ENCODE results near the gene CHML.

The CHML gene

DNA sequence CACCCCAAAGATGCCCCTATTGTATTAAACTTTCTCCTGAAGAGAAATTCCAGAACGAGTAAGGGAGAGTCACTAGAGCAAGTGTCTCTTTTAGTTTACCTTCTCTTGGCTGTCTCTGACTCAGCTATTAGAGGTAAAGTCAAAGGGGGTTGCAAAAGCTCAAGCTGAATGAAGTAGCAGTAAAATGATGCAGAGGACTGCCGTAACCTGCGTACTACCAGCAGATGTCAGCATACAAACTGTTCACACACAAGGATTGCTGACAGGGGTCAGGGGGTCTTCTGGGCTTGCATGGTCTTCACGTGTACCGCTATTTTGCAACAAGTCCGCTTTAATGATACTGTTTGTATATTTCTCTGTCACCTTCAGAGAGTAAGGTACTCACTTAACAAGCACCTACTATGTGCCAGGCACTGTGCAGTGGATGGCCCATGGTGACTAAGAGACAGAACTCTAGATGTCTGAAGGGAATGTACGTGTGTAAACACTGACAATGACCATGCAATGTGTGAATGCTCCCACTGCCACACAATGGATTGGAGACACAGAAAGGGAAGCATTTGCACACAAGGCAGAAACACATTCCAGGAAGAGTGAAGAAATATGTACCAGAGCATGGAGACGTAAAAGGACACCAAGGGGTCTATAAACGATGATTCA, 34.9 kb downstream of the CHML start:
- Histone ChIP-seq H3K36me3 (ENCODE audit: low read length) (no peaks in the 10 kb centered on the region), H3K27me3 (ENCODE audit: low read length) (no peaks in the 10 kb centered on the region)

GRCh38 chr1:241603731-241604245, 36.4 kb downstream of the CHML start:
- Histone ChIP-seq H3K27me3 (ENCODE audit: low read length) (no peaks in the 10 kb centered on the region), H3F3A (ENCODE audit: insufficient read depth) (no peaks in the 10 kb centered on the region; the same call in 1 of the 2 replicates), H3K36me3 (ENCODE audit: low read length) (no peaks in the 10 kb centered on the region), H4K20me1 (ENCODE audit: low read depth, low read length) (no peaks in the 10 kb centered on the region), H3K4me2 (ENCODE audit: low read depth, low read length, poor library complexity, severe bottlenecking) (no peak overlapping the region), H3K4me3 (ENCODE audit: insufficient read depth, low read length, poor library complexity, severe bottlenecking) (no peak overlapping the region), H3K9me2 (replicated peaks; ENCODE audit: insufficient read depth, low read length) (no peaks in the 10 kb centered on the region), H3K27ac (ENCODE audit: low read depth, low read length) (no peak overlapping the region), H3K9me3 (ENCODE audit: insufficient read depth, low read length) (no peaks in the 10 kb centered on the region), H3K79me2 (ENCODE audit: insufficient read depth, low read length) (no peaks in the 10 kb centered on the region), H3K9ac (ENCODE audit: low read length) (no peak overlapping the region), H2AFZ (ENCODE audit: low read depth, low read length, severe bottlenecking) (no peak overlapping the region)
- TF ChIP-seq CTCF (IDR thresholded peaks at IDR 0.05; ENCODE audit: insufficient read depth, low read length, poor library complexity, severe bottlenecking) (no peak), EZH2phosphoT487 (conservative IDR thresholded peaks at IDR 0.05; ENCODE audit: low read length) (no peak)

More for the DNA sequence above, 34.9 kb downstream of the CHML start:
- H3K9me2 ChIP-seq (replicated peaks; ENCODE audit: insufficient read depth, low read length) = no peaks in the 10 kb centered on the region
- no peak overlapping the region for H3K27ac ChIP-seq (ENCODE audit: low read depth, low read length)
- H3K79me2 ChIP-seq (ENCODE audit: insufficient read depth, low read length) = no peaks in the 10 kb centered on the region
- H3K4me2 ChIP-seq (ENCODE audit: low read depth, low read length, poor library complexity, severe bottlenecking) = no peak overlapping the region
- H3F3A ChIP-seq (ENCODE audit: insufficient read depth) = no peaks in the 10 kb centered on the region; the same call in 1 of the 2 replicates
- H4K20me1 ChIP-seq (ENCODE audit: low read depth, low read length) = no peaks in the 10 kb centered on the region
- TF ChIP-seq EZH2phosphoT487 (conservative IDR thresholded peaks at IDR 0.05; ENCODE audit: low read length) (no peak), CTCF (IDR thresholded peaks at IDR 0.05; ENCODE audit: insufficient read depth, low read length, poor library complexity, severe bottlenecking) (no peak)
- H3K4me3 ChIP-seq (ENCODE audit: insufficient read depth, low read length, poor library complexity, severe bottlenecking) = no peak overlapping the region
- no peaks in the 10 kb centered on the region for H3K9me3 ChIP-seq (ENCODE audit: insufficient read depth, low read length)
- H2AFZ ChIP-seq (ENCODE audit: low read depth, low read length, severe bottlenecking) = no peak overlapping the region
- H3K9ac ChIP-seq (ENCODE audit: low read length) = no peak overlapping the region

GRCh38 chr1:241600496-241600901, 39.7 kb downstream of the CHML start:
- Histone ChIP-seq H4K20me1 (ENCODE audit: low read depth, low read length) (no peaks in the 10 kb centered on the region), H3K27ac (ENCODE audit: low read depth, low read length) (no peak overlapping the region), H3K27me3 (ENCODE audit: low read length) (no peaks in the 10 kb centered on the region), H2AFZ (ENCODE audit: low read depth, low read length, severe bottlenecking) (no peak overlapping the region), H3K9me2 (replicated peaks; ENCODE audit: insufficient read depth, low read length) (no peaks in the 10 kb centered on the region), H3K79me2 (ENCODE audit: insufficient read depth, low read length) (no peaks in the 10 kb centered on the region), H3K9ac (ENCODE audit: low read length) (no peak overlapping the region), H3K4me2 (ENCODE audit: low read depth, low read length, poor library complexity, severe bottlenecking) (no peak overlapping the region), H3K9me3 (ENCODE audit: insufficient read depth, low read length) (no peaks in the 10 kb centered on the region), H3K4me3 (ENCODE audit: insufficient read depth, low read length, poor library complexity, severe bottlenecking) (no peak overlapping the region), H3F3A (ENCODE audit: insufficient read depth) (no peaks in the 10 kb centered on the region), H3K36me3 (ENCODE audit: low read length) (no peaks in the 10 kb centered on the region)
- no peak for TF ChIP-seq EZH2phosphoT487 (conservative IDR thresholded peaks at IDR 0.05; ENCODE audit: low read length)
- no peak for TF ChIP-seq CTCF (IDR thresholded peaks at IDR 0.05; ENCODE audit: insufficient read depth, low read length, poor library complexity, severe bottlenecking)
